HG03457 (cell line): Measurements from ENCODE around the gene PGC.
"Not testable (repeated sequence)": the region's sequence is repeated elsewhere in the genome, so short reads cannot be mapped to it uniquely, and the experiment has no call there.

Experiments used
- ATAC-seq: cut with Tn5 transposase; IDR thresholded peaks from one replicate; pipeline ENCODE4 v1.9.1; 2021; ENCODE audit warnings: moderate number of reproducible peaks; ENCODE audit not compliant: unreplicated experiment

Gene PGC

DNA sequence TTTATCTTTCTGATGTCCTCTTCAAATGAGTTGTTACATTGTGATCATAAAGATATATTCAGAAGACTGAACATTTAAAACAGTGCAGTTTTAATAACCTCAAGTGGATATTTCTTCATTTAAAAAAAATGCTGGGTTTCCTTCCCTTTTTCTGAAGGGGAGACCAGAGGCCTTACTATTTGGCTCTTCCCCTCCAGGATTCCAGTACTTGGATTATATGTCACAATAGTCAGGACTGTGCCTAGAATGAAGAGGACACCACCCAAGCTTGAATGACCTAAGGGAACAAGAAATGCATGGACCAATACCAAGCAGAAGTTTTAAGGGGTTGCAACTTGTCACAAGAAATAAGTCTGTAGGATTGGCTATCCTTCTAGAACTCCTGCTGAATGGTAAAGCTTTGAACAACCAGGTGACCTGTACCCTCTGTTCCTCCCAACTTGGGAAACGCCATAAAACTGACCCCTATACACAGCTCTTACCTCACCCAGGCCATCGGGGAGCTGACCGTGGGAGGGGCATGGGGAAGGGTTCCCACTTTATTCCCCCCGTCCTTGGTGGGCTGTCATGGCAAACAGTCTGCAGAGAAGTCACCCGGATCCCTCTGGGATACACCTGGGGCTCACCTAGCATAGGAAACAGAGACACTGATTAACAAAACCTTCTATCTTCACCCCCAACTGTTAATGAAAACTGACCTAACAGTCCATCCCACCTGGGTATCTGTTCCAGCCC lies 30.5 kb upstream of the PGC start:
- ATAC-seq, result no peak

DNA sequence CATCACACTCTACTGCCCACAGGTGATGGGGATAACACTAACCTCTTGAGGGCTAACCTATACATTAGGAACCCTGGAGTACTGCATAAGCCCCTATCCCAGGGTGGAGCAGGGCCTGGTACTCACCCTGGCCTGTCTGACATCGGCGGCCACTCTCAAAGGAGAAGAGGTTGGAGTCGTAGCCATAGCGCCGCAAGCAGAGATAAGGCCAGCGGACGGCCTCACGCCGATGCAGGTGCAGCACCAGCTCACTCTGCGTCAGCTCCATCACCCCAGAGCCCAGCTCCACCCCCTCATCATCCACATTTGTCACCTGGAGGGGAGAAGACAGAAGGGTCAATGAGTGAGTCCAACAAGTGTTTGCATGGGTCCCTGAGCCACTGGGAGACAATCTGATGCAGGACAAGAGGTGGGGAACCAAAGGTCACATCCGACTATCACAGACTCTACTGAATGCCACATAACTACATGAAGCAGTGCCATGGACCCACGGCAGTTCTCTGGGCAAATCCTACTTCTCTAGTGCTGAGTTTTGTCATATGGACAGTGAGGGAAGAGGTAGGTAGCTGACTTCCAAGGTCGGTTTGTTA lies 28.2 kb upstream of the PGC start:
- no peak for ATAC-seq

DNA sequence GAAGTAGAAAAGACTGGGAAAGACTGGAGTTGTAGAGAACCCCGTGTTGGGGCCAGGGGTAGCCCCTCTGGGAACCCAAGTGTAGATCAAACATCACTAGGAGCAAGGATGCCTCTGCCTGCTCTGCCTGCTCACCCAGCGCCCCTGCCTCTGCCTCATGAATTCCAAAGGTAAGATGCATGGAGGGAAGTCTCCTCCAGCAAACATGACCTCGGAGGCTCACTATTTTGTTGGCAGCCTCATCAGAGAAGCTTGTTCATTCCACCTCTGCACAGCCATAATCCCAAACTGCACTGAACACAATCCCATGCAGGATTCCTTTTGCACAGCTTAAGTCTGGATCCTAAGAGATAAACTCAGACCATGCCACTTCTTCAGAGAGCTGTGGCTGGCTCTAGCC lies 27.6 kb upstream of the PGC start:
- ATAC-seq, result no peak

DNA sequence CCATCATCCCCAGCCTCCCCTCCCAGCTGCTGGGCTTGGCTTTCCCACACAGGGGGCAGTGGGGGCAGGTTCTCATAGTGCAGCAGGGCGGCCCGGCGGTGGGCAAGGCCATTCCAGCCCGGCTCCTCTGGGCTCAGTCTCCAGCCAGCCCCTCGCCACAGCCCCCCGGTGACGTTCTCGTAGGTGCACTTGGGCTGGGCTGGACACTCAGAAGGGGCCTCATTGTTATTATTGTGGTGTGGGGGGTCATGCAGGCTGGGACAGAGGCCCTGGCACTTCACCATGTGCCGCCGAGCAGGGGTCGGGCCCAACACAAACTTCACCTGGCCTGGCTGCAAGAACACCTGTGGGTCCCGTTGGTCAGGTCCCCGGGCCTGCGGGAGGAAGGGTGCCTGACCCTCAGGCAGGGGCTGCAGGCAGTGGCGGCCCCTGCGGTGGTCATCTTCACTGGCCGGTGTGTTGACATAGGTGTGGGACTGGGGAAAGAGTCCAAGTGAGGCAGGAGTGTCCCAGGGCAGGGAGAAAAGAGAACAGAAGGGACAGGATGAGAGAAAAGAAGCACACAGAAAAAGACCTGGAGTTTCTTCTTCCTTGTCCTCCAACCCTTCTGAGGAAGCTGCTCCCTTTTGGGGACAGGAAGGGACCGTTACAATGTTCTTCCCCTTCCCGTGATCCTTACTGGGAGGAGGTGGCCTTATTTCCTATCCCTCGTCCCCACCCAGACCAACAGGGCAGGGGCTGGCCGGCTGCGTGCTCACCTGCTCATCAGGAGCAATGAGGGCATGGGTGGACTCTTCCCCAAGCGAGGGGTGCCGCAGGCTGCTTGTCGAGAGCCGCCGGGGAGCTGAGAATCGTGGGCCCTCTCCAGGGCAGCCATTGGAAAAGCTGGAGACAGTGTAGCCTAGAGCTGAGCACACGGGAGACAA lies 24.1 kb upstream of the PGC start:
- no peak for ATAC-seq

DNA sequence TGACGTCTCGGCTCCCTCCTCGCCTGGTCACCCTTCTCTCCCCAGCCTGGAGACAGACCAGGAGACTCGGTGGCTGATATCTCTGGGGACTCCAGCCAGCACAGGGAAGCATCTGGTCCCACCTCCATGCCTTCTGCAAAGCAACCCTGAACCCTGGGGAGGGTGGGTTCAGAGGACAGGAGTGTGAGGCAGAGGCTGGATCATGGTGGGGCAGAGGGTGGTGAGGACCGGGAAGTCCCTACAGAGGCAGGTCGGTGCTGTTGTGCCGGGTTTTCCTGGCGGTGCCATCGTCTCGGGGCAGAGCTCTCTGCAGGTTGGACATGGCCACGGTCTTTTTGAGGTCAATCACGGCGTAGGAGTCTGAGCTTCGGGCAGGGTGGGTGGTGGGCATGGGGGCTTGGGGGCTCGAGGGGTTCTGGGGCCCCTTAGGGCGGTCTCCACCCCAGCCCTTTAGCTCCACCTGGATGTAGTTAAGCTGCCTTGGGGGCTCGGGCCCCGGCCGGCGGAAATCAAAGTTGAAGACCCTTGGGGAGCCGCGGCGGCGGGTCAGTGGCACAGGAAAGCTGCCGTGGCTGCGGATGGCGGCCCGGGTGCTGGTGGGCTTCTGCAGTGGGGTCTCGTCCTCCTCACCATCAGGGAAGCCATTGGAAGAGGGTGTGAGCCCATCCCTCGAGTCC lies 23.3 kb upstream of the PGC start:
- no peak for ATAC-seq

DNA sequence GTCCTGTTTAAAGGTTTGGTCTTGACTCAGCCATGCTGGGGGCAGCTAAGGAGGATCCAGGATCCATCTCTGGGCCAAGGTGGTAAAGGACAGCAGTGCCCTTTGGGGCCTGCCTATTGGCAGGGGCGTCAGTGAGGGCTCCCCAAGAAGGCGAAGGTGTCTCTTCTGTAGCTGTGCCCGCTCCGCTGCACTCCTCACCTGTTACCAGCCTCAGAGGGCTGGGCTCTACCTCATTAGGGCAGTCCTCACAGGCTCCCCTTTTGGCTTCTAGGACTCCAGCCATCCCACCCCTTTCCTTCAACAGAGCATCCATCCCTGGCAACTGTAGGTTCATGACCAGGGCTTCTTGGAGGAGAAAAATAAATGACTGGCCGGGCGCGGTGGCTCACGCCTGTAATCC lies 22.2 kb upstream of the PGC start:
- no peak for ATAC-seq

DNA sequence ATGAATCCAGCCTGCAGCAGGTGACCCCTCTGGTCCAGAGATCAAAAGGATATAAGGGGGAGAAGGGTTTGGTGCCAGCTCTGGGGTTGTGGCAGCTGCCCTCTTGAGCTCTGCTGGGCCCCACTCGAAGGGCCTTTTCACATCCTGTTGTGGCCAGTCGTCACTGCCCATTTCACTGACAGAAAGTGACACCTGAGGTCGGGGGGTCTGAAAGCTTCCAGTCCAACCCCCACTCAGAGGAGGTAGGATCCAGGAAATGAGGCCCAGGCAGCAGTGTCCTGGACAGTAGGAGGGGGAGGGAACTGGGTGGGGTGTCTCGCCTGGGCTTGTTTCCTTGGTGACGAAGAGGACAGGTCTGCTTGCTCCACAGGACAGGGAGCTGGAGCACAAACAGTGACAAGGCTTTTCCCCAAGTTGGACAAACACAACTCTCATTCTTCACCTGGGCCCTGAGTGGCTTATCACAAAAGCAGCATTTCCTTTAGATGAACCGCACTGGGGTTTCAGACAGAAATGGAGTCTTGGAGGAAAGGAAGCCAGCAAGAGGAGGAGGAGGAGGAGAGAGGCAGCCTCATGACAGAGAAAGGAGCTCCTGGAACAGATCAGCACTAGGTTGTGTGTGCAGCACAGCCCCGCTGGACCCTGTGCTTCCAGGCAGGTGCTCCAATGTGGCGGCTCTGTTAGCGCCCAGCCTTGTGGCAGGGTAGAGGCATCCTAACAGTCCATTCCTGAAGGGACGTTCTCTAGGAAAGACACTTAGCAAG lies 21.5 kb upstream of the PGC start:
- ATAC-seq, result no peak

DNA sequence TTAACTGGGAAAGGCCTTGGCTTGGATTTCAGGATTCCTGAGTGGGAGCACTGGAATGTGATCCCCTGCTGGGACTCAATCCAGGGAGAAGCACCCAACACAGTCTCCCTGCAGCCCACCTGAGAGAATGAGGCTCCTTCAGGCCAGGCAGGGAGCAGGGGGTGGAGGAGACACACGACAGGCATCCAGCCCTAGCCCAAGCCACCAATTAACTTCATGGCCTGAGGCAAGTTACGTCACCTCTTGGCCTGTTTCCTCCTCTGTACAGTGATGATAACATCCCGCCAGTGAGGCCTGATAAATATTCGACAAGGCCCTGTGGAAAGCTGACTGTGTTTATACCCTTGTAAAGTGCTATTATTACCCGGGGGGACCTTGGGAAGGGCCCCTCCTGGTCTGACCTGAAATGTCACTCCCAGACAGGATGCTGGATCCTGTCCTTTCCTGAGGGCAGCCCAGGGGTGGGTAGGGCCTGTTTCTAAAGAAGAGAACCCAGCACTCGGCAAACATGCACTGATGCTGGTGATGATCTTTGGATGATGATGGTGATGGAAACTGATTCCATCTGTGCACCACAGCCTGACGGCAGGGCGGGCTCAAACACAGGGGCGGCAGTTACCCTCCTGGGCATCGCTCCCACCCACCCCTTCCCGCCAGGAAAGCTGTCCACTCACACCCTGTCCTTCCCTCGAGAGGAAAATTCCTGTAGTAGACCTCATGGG lies 20.1 kb upstream of the PGC start:
- ATAC-seq, result no peak

DNA sequence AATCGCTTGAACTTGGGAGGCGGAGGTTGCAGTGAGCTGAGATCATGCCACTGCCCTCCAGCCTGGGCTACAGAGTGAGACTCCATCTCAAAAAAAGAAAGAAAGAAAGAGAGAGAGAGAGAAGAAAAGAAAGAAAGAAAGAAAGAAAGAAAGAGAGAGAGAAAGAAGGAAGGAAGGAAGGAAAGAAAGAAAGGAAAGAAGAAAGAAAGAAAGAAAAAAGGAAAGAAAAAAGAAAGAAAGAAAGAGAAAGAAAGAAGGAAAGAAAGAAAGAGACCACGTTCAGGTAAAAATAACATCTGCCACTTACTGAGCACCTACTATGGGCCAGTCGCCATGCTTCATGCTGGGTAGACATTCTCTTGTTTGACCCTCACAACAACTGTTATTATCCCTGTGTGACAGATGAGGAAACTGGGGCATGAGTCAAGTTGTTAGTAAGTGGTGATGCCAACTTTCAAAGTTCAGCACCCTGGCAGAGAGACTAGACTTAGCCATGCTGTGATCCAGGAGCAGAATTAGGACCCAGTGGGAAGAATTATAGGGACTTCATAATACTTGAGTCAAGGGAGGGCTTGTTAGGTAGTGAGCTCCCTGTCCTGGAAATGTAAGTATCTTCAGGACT lies 19.0 kb upstream of the PGC start:
- not testable (repeated sequence) for ATAC-seq

DNA sequence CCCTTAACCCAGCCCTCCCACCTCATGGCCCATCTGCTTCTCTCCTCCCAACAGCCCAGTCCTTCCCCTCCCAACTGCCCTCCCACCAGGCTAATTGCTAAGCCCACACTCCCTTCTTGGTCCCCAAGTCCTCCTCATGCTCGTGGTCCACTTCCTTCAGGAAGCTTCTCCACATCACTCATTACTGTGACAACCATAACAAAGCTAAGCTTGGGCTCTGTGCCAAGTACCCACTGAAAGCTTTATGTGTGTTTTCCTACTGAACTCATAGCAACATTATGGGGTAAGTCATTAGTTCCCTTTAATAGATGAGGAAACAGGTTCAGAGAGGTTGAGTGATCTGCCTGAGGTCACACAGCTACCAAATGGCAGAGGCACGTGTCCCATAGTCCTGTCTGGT lies 16.3 kb upstream of the PGC start:
- no peak for ATAC-seq

DNA sequence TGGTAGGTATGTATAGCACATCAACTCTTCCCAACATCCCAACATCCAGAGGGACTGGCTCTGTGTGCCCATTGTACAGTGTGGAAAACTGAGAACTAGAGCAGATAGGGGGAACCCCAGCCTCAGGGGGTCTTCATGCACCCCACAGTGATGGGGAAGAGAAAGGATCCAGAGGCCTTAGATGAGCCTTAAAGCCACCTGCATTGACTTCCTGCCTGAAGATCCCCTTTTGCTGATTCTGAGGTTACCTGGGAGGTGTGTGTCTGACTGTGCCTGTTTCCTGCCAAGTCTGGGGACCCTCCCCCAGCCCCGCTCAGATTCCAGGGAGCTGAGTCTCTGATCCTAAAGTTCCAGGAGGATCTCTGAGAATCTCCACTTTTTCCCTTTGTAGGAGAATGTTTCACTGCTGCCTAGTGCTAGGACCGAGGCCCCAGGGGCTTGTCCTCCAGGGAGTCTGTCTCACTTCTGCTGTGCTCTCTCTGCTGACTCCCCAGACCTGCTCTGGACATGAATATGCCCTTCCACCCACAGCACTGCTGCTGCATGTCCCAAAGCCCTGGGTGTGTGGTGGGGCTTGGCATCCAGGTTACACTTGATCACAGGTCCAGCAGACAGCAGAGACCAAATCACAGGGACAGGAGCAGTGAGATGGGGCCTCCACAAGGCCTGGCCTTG lies 12.8 kb upstream of the PGC start:
- ATAC-seq, result no peak

DNA sequence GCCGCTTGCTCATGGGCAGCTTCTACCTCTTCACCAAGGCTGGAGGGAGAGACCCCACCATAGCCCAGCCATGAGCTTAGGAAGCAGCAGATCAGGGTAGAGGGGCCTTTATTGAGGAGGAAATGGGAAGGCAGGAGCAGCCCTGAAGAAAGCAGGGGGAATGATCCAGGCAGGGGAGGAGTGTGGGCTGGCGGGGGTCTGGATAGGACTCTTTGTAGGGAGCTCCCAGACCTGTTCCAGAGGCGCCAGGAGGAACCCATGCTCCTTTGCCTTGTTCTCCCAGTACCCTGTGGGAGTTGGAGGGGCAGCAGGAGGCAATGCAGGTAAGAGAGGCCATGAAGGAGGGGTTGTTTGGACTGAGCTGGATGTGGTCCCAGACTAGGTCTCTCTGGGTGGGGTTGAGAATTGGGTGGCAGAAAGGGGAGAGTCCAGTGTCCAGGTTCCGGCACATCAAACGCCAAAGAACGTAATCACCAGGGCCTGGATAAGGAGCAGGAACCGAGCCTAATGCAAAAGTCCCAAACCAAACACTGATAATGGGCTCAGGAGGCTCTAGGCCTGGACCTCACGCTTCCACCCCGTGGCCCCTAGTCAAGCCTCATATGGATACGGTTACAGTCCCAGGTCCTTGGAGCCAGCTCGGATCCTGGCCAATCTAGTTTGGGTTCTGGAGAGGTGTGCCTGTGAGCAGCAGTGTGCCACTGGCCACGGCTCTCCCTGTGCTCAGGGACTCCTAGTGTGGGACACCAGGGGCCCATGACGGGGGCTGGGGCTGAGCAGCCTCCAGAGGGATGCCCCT lies 12.1 kb upstream of the PGC start:
- ATAC-seq, result no peak

DNA sequence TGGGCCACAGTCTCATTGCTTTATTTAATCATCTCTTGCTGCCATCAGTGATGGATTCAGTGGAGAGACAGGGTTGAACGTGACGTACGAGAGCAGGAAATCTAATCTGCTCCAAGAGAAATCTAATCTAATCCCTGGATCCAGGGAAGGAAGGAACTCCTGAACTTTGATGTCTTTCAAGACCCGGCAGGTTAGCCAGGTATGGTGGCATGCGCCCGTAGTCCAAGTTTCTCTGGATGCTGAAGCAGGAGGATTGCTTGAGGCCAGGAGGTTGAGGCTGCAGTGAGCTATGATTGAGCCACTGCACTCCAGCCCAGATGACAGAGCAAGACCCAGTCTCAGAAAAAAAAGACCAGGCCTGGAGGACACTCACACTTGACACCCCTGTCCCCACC lies 11.4 kb upstream of the PGC start:
- ATAC-seq, result no peak

DNA sequence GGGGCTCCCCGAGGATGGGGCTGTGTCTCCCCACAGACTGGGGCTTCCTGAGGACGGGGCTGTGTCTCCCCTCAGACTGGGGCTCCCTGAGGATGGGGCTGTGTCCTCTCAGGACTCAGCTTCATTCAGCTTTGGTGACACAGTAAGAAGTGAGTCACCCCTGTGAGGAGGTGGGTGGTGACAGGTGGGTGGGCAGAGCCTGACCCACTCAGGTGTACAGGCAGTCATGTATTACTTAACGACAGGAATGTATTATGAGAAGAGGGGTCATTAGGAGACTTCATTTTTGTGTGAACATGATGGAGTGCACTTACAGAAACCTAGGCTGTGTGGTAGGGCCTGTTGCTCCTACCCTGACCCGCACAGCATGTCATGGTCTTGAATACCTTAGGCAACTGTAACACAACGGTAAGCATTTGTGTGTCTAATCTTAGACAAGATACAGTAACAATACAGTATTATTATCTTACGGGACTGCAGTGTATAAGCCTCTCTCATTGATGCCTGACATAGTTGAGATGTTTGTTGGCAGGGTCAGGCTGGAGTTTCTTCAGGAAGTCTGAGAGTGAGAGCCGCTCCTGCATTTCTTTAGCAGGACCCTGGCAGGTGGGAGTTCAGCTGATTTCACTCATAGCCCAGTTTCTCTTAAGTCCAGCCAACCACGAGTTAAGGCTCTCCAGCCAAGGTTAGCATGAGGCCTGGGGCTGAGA lies 10.9 kb upstream of the PGC start:
- no peak for ATAC-seq

DNA sequence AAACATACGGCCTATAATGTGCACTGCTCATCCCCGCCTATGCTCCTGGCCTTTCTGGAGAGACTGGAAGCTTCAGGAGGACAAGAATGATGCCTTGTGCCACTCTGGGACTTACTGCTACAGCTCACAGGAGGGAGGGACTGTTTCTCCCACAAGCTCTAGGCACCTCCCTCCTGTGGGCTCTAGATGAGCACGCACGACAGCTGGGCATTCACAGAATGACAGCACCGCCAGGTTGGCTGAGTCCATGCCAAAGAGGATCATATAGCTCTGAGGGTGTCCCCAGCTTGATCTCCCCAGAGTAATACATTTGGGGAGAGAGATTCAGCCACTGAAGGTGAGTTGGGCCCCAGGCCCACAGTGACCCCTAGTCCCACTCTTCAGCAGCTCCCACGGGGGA lies 10.1 kb upstream of the PGC start:
- ATAC-seq, result no peak

DNA sequence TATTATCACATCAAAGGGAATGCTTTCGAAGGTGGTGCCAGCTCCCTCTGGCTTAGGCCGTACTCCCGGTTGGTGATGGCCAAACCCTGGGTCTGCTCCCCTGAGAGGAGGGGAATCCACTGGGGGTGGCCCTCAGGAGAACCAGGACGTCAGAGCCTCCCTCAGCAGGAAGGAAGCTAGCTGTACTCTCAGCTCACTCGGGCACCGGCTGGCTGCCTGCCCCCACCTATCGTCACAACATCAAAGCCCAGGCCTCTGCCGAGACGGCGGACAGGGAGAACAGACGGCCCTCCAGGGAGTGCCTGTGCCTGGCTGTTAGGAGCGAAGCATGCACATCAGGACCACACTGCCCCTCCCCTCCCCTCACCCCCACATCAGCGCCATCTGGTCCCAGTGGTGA lies 9.2 kb upstream of the PGC start:
- ATAC-seq, result no peak

DNA sequence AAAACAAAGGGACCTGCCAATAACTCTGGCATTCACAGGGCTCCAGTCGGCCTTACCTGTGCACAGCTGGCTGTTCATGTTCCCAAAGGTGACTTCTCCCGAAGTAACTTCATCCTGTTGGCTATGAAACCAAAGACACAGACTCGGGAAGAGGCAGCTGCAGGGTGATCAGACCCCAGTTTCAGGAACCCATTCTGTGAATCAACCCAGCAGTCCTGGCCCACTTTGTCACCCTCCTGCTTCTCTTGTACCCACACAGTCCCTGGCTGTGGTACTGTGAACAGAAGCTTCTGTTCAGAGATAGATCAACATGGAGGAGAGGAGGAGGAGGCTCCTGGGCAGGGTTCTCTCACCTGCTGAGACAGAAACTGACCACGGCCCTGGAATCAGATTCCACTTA lies 8.7 kb upstream of the PGC start:
- ATAC-seq, result no peak

DNA sequence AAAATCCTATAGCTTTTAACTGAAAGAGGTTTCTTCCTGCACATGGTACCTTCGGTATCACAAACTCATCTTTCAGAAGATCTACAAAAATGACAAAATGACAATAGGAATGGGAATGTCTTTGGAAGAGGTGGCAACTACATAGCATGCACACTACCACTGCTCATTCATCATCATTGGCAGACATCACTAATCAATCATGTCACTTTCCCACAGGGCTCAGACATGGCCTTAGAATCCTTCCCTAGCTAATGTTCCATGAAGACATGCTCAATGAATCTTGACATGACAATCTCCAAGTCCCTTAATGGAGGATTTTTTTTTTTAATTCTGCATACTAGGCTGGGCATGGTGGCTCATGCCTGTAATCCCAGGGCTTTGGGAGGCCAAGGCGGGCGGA lies 3.2 kb upstream of the PGC start:
- ATAC-seq, result no peak
